Loucy (cell line): Measurements from ENCODE around the gene PDPR.
"Not testable (repeated sequence)": the region's sequence is repeated elsewhere in the genome, so short reads cannot be mapped to it uniquely, and the experiment has no call there.

Experiments used
- H2AFZ ChIP-seq: fragments of 200-600 bp; sonication (generic); 2 replicates; pipeline ENCODE4 v1.6.0; 2016; ENCODE audit warnings: antibody characterized with exemption, mild to moderate bottlenecking, low read length, moderate library complexity
- H3F3A ChIP-seq: fragments of 200-600 bp; 2 replicates; pipeline ENCODE4 v1.6.0; 2016; ENCODE audit warnings: antibody characterized with exemption, low read depth, mild to moderate bottlenecking
- H3K27me3 ChIP-seq: fragments of 200-600 bp; sonication (generic); 2 replicates; pipeline ENCODE4 v1.6.1; 2014; ENCODE audit warnings: low read length, mild to moderate bottlenecking; ENCODE audit not compliant: insufficient read depth, poor library complexity, severe bottlenecking
- H3K36me3 ChIP-seq: fragments of 200-600 bp; sonication (generic); 2 replicates; pipeline ENCODE4 v1.6.1; 2016; ENCODE audit warnings: low read length; ENCODE audit not compliant: insufficient read depth
- H3K4me1 ChIP-seq: fragments of 200-600 bp; sonication (generic); 2 replicates; pipeline ENCODE4 v1.5.1; 2014; ENCODE audit warnings: low read length, mild to moderate bottlenecking; ENCODE audit not compliant: insufficient read depth, poor library complexity, severe bottlenecking
- H3K4me2 ChIP-seq: fragments of 200-600 bp; sonication (generic); 2 replicates; pipeline ENCODE4 v1.6.0; 2014; ENCODE audit warnings: antibody characterized with exemption, low read length, low read depth, mild to moderate bottlenecking; ENCODE audit not compliant: poor library complexity, severe bottlenecking
- H3K4me3 ChIP-seq: fragments of 200-600 bp; sonication (generic); 2 replicates; pipeline ENCODE4 v1.5.1; 2014; ENCODE audit warnings: low read length, mild to moderate bottlenecking, mixed read lengths; ENCODE audit not compliant: poor library complexity, severe bottlenecking
- H3K79me2 ChIP-seq: fragments of 200-600 bp; sonication (generic); 2 replicates; pipeline ENCODE4 v1.6.1; 2014; ENCODE audit warnings: low read length; ENCODE audit not compliant: insufficient read depth
- H3K9ac ChIP-seq: fragments of 200-600 bp; sonication (generic); 2 replicates; pipeline ENCODE4 v1.6.0; 2014; ENCODE audit warnings: mild to moderate bottlenecking, low read depth, low read length, moderate library complexity; ENCODE audit not compliant: poor library complexity, severe bottlenecking
- H3K9me2 ChIP-seq: fragments of 200-600 bp; sonication (generic); replicated peaks from 2 replicates; pipeline ENCODE4 v1.6.1; 2016; ENCODE audit warnings: low read depth, low read length, mixed read lengths
- H3K9me3 ChIP-seq: fragments of 200-600 bp; sonication (generic); 2 replicates; pipeline ENCODE4 v1.6.1; 2014; ENCODE audit warnings: mild to moderate bottlenecking, antibody characterized with exemption, low read length, low read depth; ENCODE audit not compliant: insufficient read depth
- H4K20me1 ChIP-seq: fragments of 200-600 bp; sonication (generic); 2 replicates; pipeline ENCODE4 v1.6.0; 2014; ENCODE audit warnings: antibody characterized with exemption, low read length, mild to moderate bottlenecking; ENCODE audit not compliant: insufficient read depth, poor library complexity, severe bottlenecking
- CTCF ChIP-seq: fragments of 200-600 bp; sonication (generic); conservative IDR thresholded peaks from 2 replicates; pipeline ENCODE4 v1.5.1; 2014; ENCODE audit warnings: mild to moderate bottlenecking, antibody characterized with exemption, low read length
- EZH2phosphoT487 ChIP-seq: fragments of 200-600 bp; IDR thresholded peaks from 2 replicates; pipeline ENCODE4 v1.6.1; 2018; ENCODE audit warnings: antibody characterized with exemption, mild to moderate bottlenecking, moderate library complexity, borderline replicate concordance

PDPR gene

GRCh38 chr16:70161350-70161749 lies 47.2 kb downstream of the PDPR start:
- Histone ChIP-seq H3K9ac (no peak overlapping the region), H4K20me1 (no peaks in the 10 kb centered on the region), H3K36me3 (peaks cover 63% of the 10 kb centered on the region; the same call in 1 of the 2 replicates), H3K4me1 (no peaks in the 10 kb centered on the region), H3K9me2 (no peaks in the 10 kb centered on the region), H3K9me3 (no peaks in the 10 kb centered on the region), H3K4me2 (no peak overlapping the region), H3F3A (no peaks in the 10 kb centered on the region), H3K27me3 (no peaks in the 10 kb centered on the region), H2AFZ (no peak overlapping the region), H3K79me2 (no peaks in the 10 kb centered on the region), H3K4me3 (no peak overlapping the region)
- TF ChIP-seq CTCF (no peak), EZH2phosphoT487 (no peak)

GRCh38 chr16:70162041-70162451 lies 47.9 kb downstream of the PDPR start:
- Histone ChIP-seq H3K9ac (no peak overlapping the region), H3K4me3 (no peak overlapping the region), H3K79me2 (no peaks in the 10 kb centered on the region), H4K20me1 (no peaks in the 10 kb centered on the region), H3K4me1 (no peaks in the 10 kb centered on the region), H3K9me3 (no peaks in the 10 kb centered on the region), H2AFZ (no peak overlapping the region), H3F3A (no peaks in the 10 kb centered on the region), H3K36me3 (peaks cover 56% of the 10 kb centered on the region; the same call in 1 of the 2 replicates), H3K9me2 (no peaks in the 10 kb centered on the region), H3K4me2 (no peak overlapping the region), H3K27me3 (no peaks in the 10 kb centered on the region)
- no peak for TF ChIP-seq CTCF
- no peak for TF ChIP-seq EZH2phosphoT487

GRCh38 chr16:70163596-70163995 lies 49.5 kb downstream of the PDPR start:
- Histone ChIP-seq H3K4me3 (no peak overlapping the region), H3F3A (no peaks in the 10 kb centered on the region), H3K4me1 (no peaks in the 10 kb centered on the region), H3K79me2 (no peaks in the 10 kb centered on the region), H3K36me3 (peaks cover 41% of the 10 kb centered on the region; the same call in 1 of the 2 replicates), H3K9me2 (no peaks in the 10 kb centered on the region), H3K9me3 (no peaks in the 10 kb centered on the region), H2AFZ (no peak overlapping the region), H3K27me3 (no peaks in the 10 kb centered on the region), H4K20me1 (no peaks in the 10 kb centered on the region), H3K9ac (no peak overlapping the region), H3K4me2 (no peak overlapping the region)
- TF ChIP-seq EZH2phosphoT487: no peak
- no peak for TF ChIP-seq CTCF

GRCh38 chr16:70166688-70167087 lies 52.6 kb downstream of the PDPR start:
- not testable (repeated sequence) for H3K4me2 ChIP-seq, H3K4me1 ChIP-seq, H4K20me1 ChIP-seq, H3K9me2 ChIP-seq, H3K4me3 ChIP-seq, H3K27me3 ChIP-seq, H3K9me3 ChIP-seq, H3K9ac ChIP-seq, H3K79me2 ChIP-seq, H2AFZ ChIP-seq, H3F3A ChIP-seq
- peaks cover 12% of the 10 kb centered on the region; the same call in 1 of the 2 replicates for H3K36me3 ChIP-seq

- not testable (repeated sequence) for H3K36me3 ChIP-seq, H3K9me2 ChIP-seq, H2AFZ ChIP-seq, H4K20me1 ChIP-seq, H3K4me2 ChIP-seq, H3K9ac ChIP-seq, H3K9me3 ChIP-seq, H3F3A ChIP-seq, H3K4me3 ChIP-seq, H3K79me2 ChIP-seq, H3K27me3 ChIP-seq, H3K4me1 ChIP-seq
Measured at GRCh38 chr16:70173212-70173837, 59.2 kb downstream of the PDPR start, which contains the start of gene CLEC18C. Gene CLEC18C, plus strand, starts transcription at chr16:70173787. Its CDS starts 492 bp downstream, at chr16:70174279.
